ENCODE data around the gene CENPT. TPM values are rescaled to one million over a fixed set of nuclear protein-coding genes. Genes with fewer than 3 reads are reported as not detected.

The CENPT gene
- total RNA-seq, 1 donor from 2014 or later = 153 TPM

- H3K27me3 Mint-ChIP-seq (ENCODE audit: unreplicated experiment) = peaks cover 8% of the 10 kb centered on the region
- H3K4me3 Mint-ChIP-seq (ENCODE audit: unreplicated experiment) = peak overlapping the region; percentile 83
- TF ChIP-seq CTCF (IDR thresholded peaks at IDR 0.05; ENCODE audit: partially characterized antibody, unreplicated experiment) = no peak
- peaks cover 7% of the 10 kb centered on the region for H3K9me3 Mint-ChIP-seq (ENCODE audit: unreplicated experiment)
- DNase-seq = peak; percentile 98
- H3K4me1 Mint-ChIP-seq (ENCODE audit: low read depth, unreplicated experiment) = peaks cover 4% of the 10 kb centered on the region
- peak overlapping the region; percentile 67 for H3K27ac Mint-ChIP-seq (ENCODE audit: unreplicated experiment)
- H3K36me3 Mint-ChIP-seq (ENCODE audit: unreplicated experiment) = peaks cover 5% of the 10 kb centered on the region
Measured at GRCh38 chr16:67833415-67834241, 13.9 kb downstream of the CENPT start.

- TF ChIP-seq CTCF (IDR thresholded peaks at IDR 0.05; ENCODE audit: partially characterized antibody, unreplicated experiment) = no peak
- H3K27ac Mint-ChIP-seq (ENCODE audit: unreplicated experiment) = peak overlapping the region; percentile 67
- peak overlapping the region; percentile 83 for H3K4me3 Mint-ChIP-seq (ENCODE audit: unreplicated experiment)
- H3K36me3 Mint-ChIP-seq (ENCODE audit: unreplicated experiment) = peaks cover 5% of the 10 kb centered on the region
- H3K27me3 Mint-ChIP-seq (ENCODE audit: unreplicated experiment) = peaks cover 7% of the 10 kb centered on the region
- H3K9me3 Mint-ChIP-seq (ENCODE audit: unreplicated experiment) = peaks cover 7% of the 10 kb centered on the region
- no peak for DNase-seq
- H3K4me1 Mint-ChIP-seq (ENCODE audit: low read depth, unreplicated experiment) = peaks cover 4% of the 10 kb centered on the region
Measured at GRCh38 chr16:67833030-67833414, 14.5 kb downstream of the CENPT start.

GRCh38 chr16:67828651-67829050 is 18.8 kb downstream of the CENPT start:
- peaks cover 4% of the 10 kb centered on the region for H3K4me1 Mint-ChIP-seq (ENCODE audit: low read depth, unreplicated experiment)
- no peak overlapping the region for H3K27ac Mint-ChIP-seq (ENCODE audit: unreplicated experiment)
- peaks cover 14% of the 10 kb centered on the region for H3K36me3 Mint-ChIP-seq (ENCODE audit: unreplicated experiment)

GRCh38 chr16:67825906-67826305 is 21.6 kb downstream of the CENPT start:
- no peak for TF ChIP-seq CTCF (IDR thresholded peaks at IDR 0.05; ENCODE audit: partially characterized antibody, unreplicated experiment)
- peaks cover 18% of the 10 kb centered on the region for H3K36me3 Mint-ChIP-seq (ENCODE audit: unreplicated experiment)
- DNase-seq = no peak
- H3K9me3 Mint-ChIP-seq (ENCODE audit: unreplicated experiment) = peaks cover 3% of the 10 kb centered on the region
- H3K4me1 Mint-ChIP-seq (ENCODE audit: low read depth, unreplicated experiment) = no peaks in the 10 kb centered on the region
- peaks cover 8% of the 10 kb centered on the region for H3K27me3 Mint-ChIP-seq (ENCODE audit: unreplicated experiment)
- no peak overlapping the region for H3K27ac Mint-ChIP-seq (ENCODE audit: unreplicated experiment)
- H3K4me3 Mint-ChIP-seq (ENCODE audit: unreplicated experiment) = no peak overlapping the region

More at GRCh38 chr16:67828651-67829050, 18.8 kb downstream of the CENPT start:
- Mint-ChIP-seq H3K9me3 (ENCODE audit: unreplicated experiment) (peaks cover 8% of the 10 kb centered on the region), H3K27me3 (ENCODE audit: unreplicated experiment) (peaks cover 12% of the 10 kb centered on the region), H3K4me3 (ENCODE audit: unreplicated experiment) (no peak overlapping the region)
- DNase-seq = no peak
- no peak for TF ChIP-seq CTCF (IDR thresholded peaks at IDR 0.05; ENCODE audit: partially characterized antibody, unreplicated experiment)

GRCh38 chr16:67825119-67825518 is 22.4 kb downstream of the CENPT start:
- no peak for TF ChIP-seq CTCF (IDR thresholded peaks at IDR 0.05; ENCODE audit: partially characterized antibody, unreplicated experiment)
- H3K9me3 Mint-ChIP-seq (ENCODE audit: unreplicated experiment) = peaks cover 3% of the 10 kb centered on the region
- no peak for DNase-seq
- no peaks in the 10 kb centered on the region for H3K4me1 Mint-ChIP-seq (ENCODE audit: low read depth, unreplicated experiment)
- H3K27ac Mint-ChIP-seq (ENCODE audit: unreplicated experiment) = no peak overlapping the region
- H3K4me3 Mint-ChIP-seq (ENCODE audit: unreplicated experiment) = no peak overlapping the region
- H3K27me3 Mint-ChIP-seq (ENCODE audit: unreplicated experiment) = peaks cover 12% of the 10 kb centered on the region
- H3K36me3 Mint-ChIP-seq (ENCODE audit: unreplicated experiment) = peaks cover 18% of the 10 kb centered on the region

Measured in glutamatergic neuron (in vitro differentiated cells).